ENCODE results near the gene PTGIS.
"Not testable (repeated sequence)": the region's sequence is repeated elsewhere in the genome, so short reads cannot be mapped to it uniquely, and the experiment has no call there.

PTGIS gene

DNA sequence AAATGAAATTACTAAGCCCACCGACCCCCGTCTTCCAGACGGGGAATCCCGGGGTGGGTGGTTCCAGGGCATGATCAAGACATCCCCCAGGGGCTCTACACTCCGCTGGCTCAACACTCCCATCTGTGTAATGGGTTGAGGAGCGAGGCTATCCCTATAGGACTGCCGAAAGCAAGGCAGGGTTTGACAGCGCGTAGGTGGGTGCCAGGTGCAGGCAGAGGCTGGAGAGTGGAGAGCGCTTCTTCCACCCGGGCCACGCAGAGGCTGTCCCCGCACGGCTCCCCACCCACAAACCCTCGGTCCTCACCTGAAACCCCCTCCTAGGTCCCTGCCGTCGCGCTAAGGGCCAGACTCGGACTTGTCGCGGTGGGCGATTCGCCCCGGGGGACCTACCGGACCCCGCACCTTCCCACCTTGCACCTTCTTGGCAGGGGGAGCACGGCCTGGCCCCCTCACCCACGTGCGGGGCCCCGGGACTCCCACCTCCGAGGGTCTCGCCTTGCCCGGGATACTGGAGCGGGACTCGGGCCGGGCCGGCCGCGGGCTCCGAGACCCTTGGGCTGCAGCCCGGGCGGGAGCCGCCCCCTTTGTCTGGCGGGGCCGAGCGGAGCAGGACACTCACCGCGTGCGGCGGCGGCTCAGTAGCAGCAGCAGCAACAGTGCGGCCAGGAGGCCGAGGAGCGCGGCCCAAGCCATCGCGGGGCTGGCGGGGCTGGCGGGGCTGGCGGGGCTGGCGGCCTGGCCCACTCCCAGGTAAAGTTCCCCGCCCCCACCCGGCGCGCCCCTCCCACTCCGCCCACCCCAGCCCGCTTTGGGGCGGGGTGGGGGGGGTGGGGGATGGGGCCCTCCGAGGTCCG is at the start of gene PTGIS:
Gene PTGIS, minus strand, starts transcription at position 717 of the 857 bp plus-strand sequence. Its CDS starts 21 bp downstream, at position 696.
- no peak for TF ChIP-seq CTCF (IDR thresholded peaks at IDR 0.05; ENCODE audit: borderline replicate concordance, insufficient read depth, low read depth, low read length)
- no peak within 1 kb of the TSS for H3K4me3 ChIP-seq (ENCODE audit: low read depth, low read length)

- not testable (repeated sequence) for H3K4me3 ChIP-seq (ENCODE audit: low read depth, low read length)
Measured at GRCh38 chr20:49617394-49617793, 49.5 kb upstream of the PTGIS start.

DNA sequence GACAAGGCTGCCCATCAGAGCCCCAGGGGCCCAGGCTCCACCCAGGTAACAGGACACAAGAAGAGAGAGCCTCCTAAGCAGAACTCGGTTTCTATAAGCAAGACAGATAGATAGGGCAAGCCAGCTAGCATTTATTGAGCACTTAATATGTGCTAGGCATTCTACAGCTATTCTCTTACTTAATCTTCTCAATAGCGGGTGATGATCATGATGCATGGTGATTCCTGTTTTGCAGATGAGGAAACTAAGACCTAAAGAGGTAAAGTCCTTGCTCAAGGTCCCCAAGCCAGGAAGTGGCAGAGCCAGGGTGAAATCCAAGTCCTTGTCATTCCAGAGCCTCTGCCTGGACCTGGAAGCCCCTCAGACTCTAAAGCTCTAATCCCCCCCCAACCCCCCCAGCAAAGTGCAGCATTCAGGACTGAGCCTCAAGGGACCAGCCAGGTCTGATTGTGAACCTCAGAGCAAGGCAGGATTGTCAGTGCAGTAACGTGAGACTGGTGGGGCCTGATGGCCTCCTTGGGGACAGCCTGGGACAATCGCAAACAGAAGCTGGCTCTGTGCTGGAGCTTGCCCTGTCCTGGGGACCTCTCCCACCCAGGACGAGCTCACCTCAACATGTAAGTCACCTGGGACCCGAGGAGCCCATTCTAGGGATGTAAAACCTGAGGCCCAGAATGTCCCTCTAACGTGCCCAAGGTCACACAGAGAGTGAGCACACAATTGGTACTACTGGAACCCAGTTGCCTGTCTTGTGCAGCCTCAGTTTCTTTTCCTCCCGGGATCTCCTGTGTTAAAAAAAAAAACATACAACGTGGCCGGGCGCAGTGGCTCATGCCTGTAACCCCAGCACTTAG is 48.4 kb upstream of the PTGIS start:
- no peak for TF ChIP-seq CTCF (IDR thresholded peaks at IDR 0.05; ENCODE audit: borderline replicate concordance, insufficient read depth, low read depth, low read length)

GRCh38 chr20:49615401-49616153 is 47.6 kb upstream of the PTGIS start:
- TF ChIP-seq CTCF (IDR thresholded peaks at IDR 0.05; ENCODE audit: borderline replicate concordance, insufficient read depth, low read depth, low read length) = no peak
- H3K4me3 ChIP-seq (ENCODE audit: low read depth, low read length) = no peak overlapping the region

More for the DNA sequence above, 48.4 kb upstream of the PTGIS start:
- H3K4me3 ChIP-seq (ENCODE audit: low read depth, low read length) = no peak overlapping the region

GRCh38 chr20:49615051-49615400 is 47.1 kb upstream of the PTGIS start:
- H3K4me3 ChIP-seq (ENCODE audit: low read depth, low read length) = not testable (repeated sequence)

- H3K4me3 ChIP-seq (ENCODE audit: low read depth, low read length) = no peak overlapping the region
- TF ChIP-seq CTCF (IDR thresholded peaks at IDR 0.05; ENCODE audit: borderline replicate concordance, insufficient read depth, low read depth, low read length) = no peak
Measured at GRCh38 chr20:49614338-49615050, 46.6 kb upstream of the PTGIS start.

GRCh38 chr20:49612127-49612738 is 44.3 kb upstream of the PTGIS start:
- H3K4me3 ChIP-seq (ENCODE audit: low read depth, low read length) = no peak overlapping the region
- no peak for TF ChIP-seq CTCF (IDR thresholded peaks at IDR 0.05; ENCODE audit: borderline replicate concordance, insufficient read depth, low read depth, low read length)

- peak overlapping the region; percentile 8 for H3K4me3 ChIP-seq (ENCODE audit: low read depth, low read length)
Measured at GRCh38 chr20:49611539-49612126, 43.7 kb upstream of the PTGIS start.

Measured in GM12875 (cell line).